NCI-H69 (cell line): ENCODE results near the gene ATP13A3.
A peak's percentile ranks its signal among the peaks of the same experiment; 100 is the strongest.
"Not testable (repeated sequence)": the region's sequence is repeated elsewhere in the genome, so short reads cannot be mapped to it uniquely, and the experiment has no call there.

Experiments
- DNase-seq: peaks from one replicate; lab custom pipeline; 2025; lab: John Stamatoyannopoulos, UW

The ATP13A3 gene

GRCh38 chr3:194486540-194487288, at the start of gene ATP13A3:
ATP13A3 (minus strand) TSS chr3:194487002; CDS start chr3:194462190, 24,812 bp downstream.
- peak; percentile 99 for DNase-seq

DNA sequence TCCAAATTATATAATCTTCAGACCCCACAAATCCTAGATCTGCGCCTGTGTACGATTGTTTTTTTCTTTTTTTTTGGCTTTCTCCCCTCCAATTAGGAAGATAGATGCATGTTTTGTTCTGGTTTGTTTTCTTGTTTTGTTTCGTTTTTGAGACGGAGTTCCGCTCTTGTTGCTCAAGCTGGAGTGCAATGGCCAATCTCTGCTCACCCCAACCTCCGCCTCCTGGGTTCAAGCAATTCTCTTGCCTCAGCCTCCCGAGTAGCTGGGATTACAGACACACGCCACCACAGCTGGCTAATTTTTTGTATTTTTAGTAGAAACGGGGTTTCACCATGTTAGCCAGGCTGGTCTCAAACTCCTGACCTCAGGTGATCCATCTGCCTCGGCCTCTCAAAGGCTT, 48.4 kb upstream of the ATP13A3 start:
- DNase-seq: not testable (repeated sequence)

DNA sequence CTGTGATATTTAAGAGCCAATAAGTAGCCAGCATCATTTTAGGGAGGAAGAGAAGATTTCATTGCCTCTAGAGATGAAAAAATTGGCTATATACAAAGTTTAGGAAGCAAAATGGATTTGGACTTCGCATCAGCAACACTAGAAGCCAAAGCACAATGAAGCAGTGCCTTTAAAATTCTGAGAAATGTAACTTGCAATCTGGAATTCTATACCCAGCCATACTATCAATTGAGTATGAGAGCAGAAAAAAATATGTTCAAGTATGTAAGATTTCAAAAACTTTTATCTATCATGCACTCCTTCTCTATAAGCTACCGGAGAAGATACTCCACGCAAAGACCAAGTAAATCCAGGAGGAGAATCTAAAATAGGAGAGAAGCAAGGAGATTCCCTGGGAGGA, 47.4 kb upstream of the ATP13A3 start:
- DNase-seq: no peak

DNA sequence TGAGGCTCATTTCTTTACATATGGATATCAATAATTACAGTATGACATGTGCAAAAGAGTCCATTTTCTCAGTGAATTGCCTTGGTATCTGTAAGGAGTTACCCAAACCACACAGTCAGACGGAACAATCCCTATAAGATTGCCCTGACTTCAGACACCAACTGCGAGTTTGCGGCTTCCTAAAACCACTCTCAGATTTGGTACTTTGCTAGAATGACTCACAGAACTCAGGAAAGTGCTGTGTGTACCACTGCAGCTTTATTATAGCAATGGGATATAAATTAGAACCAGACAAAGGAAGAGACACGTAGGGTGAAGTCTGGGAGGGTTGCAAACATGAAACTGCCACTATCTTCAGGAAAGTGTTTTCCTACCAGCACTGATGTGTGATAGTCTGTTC, 45.8 kb upstream of the ATP13A3 start:
- no peak for DNase-seq

DNA sequence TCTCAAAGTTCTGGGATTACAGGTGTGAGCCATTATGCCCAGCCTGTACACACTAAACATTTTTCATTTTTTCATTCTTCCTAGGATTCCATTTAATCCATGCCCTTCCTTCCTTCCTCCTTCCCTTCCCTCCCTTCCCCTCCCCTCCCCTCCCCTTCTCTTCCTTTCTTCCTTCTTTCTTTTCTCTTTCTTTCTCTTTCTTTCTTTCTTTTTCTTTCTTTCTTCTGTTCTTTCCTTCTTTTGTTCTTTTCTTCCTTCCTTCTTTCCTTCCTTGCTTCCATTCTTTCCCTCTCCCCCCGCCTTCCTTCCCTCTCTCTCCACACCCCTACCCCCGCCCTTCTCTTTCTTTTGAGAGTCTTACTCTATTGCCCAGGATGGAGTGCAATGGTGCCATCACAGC, 40.9 kb upstream of the ATP13A3 start:
- DNase-seq: no peak

- no peak for DNase-seq
Observed at GRCh38 chr3:194526164-194526563, 39.4 kb upstream of the ATP13A3 start.

DNA sequence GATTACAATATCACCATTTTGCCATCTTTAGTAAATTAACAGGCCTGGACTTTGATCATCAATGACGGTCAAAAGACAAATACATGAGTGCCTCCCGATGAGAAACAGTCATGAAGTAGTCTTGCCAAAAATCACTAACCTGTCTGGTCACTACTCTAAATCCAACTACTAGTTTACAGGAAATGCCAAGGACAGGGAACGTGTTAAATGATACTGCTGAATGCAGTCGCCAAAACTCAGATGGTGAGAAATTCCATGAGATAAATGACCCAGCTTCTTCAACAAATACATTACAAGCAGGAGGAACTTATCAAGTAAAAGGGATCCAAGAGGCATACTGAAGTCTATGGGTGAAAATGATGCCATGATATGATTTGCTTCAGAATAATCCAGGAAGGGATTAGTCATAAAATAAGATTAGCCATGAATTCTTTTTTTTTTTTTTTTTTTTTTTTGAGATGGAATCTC, 35.8 kb upstream of the ATP13A3 start:
- DNase-seq: no peak

DNA sequence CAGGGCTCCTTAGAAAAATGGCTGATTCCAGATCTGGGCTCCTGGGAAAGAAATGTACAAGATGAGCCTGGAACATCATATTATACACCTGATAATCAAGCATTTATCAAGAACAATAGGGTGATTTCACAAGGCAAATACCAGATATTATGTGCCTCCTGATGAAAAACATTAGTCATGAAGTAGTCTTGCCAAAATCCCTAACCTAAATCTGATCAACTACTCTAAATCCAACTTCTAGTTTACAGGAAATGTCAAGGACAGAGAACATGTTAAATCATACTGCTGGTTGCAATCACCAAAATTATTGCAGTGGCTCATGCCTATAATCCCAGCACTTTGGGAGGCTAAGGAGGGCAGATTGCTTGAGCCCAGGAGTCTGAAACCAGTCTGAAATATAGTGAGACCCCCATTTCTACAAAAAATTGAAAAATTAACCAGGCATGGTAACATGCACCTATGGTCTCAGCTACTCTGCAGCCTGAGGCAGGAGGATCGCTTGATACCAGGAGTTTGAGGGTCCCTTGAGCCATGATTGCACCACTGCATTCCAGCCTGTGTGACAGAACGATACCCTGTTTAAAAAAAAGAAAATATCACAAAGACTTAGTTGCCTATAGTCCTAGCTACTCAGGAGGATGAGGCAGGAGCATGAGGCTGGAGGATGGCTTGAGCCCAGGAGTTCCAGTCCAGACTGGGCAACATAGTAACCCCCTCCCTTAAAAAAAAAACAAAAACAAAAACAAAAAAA, 34.9 kb upstream of the ATP13A3 start:
- no peak for DNase-seq

DNA sequence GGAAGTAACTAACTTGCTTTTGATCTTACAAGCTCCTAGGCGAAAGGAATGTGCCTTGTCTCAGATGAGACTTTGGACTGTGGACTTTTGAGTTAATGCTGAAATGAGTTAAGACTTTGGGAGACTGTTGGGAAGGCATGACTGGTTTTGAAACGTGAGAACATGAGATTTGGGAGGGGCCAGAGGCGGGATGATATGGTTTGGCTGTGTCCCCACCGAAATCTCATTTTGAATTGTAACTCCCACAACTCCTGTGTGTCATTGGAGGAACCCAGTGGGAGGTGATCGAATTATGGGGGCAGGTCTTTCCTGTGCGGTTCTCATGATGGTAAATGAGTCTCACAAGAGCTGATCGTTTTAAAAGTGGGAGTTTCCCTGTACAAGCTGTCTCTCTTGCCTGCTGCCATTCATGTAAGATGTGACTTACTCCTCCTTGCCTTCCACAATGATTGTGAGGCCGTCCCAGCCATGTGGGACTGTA, 33.9 kb upstream of the ATP13A3 start:
- not testable (repeated sequence) for DNase-seq

DNA sequence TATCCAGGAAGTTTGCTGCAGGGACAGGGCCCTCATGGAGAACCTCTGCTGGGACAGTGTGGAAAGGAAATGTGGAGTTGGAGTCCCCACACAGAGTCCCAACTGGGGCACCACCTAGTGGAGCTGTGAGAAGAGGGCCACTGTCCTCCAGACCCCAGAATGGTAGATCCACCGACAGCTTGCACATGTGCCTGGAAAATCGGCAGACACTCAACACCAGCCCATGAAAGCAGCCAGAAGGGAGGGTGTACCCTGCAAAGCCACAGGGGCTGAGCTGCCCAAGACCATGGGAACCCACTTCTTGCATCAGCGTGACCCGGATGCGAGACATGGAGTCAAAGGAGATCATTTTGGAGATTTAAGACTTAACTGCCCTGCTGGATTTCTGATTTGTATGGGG, 33.4 kb upstream of the ATP13A3 start:
- peak; percentile 27 for DNase-seq

DNA sequence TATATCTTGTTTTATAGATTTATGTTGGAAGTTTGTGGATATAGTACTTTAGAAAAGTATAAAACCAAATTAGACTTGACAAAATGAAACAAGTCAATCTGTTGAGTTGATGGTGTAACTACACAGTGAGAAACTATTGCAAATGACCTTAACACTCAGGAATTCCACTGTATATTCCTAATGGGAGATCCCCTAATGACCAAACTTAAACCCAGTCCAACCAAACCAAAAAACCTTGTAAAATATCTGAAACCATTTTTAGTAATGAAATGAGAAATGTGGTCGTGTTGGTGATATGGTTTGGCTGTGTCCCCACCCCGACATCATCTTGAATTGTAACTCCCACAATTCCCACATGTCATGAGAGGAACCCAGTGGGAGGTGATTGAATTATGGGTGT, 31.9 kb upstream of the ATP13A3 start:
- DNase-seq: no peak

DNA sequence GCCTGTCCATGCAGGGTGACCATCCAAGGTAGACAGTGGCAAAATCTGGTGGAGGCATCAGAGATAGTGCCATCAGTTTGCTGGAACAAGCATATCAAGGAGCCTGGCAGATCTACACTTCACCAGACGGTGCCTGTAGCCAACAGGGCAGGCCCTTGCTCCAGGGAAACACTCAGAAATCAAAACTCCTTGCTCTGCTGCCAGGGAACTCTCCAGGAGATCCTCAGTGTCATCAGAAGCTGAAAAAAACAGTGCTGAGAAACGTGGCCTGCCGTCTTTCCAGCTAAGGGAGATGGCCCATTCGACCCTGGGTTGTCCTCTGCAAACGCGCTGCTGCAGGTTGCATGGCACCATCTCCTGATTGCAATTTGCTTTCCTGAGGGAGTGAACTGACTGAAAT, 30.5 kb upstream of the ATP13A3 start:
- no peak for DNase-seq

- no peak for DNase-seq
Observed at GRCh38 chr3:194514626-194515025, 27.8 kb upstream of the ATP13A3 start.

DNA sequence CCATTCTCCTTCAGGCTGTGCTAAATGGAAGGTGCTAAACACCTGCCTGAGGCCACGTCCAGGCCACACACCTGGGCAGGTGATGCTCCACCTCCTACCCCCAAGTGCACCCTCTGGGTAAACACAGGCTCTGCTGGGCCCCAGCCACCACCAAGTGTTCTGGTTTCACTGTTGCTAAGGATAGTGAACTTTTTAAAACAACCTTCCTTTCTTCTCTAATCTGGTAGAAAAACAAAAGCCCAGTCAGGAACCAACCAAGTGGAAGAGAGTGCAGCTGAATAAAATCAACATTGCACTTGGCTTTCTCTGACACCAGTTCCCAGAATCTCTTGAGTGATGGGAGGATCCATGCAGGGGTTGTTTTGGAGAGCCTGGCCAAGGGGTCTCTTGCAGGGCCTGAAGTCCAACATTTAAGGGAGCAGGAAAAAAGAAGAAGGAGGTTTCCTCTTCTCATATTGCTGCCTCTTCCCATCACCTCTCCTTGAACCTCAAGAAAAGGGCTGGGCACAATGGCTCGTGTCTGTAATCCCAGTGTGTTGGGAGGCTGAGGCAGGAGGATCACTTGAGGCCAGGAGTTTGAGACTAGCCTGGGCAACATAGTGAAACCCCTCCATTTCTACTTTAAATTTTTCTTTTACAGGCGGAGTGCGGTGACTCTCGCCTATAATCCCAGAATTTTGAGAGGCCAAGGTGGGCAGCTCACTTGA, 26.2 kb upstream of the ATP13A3 start:
- DNase-seq: peak; percentile 90

DNA sequence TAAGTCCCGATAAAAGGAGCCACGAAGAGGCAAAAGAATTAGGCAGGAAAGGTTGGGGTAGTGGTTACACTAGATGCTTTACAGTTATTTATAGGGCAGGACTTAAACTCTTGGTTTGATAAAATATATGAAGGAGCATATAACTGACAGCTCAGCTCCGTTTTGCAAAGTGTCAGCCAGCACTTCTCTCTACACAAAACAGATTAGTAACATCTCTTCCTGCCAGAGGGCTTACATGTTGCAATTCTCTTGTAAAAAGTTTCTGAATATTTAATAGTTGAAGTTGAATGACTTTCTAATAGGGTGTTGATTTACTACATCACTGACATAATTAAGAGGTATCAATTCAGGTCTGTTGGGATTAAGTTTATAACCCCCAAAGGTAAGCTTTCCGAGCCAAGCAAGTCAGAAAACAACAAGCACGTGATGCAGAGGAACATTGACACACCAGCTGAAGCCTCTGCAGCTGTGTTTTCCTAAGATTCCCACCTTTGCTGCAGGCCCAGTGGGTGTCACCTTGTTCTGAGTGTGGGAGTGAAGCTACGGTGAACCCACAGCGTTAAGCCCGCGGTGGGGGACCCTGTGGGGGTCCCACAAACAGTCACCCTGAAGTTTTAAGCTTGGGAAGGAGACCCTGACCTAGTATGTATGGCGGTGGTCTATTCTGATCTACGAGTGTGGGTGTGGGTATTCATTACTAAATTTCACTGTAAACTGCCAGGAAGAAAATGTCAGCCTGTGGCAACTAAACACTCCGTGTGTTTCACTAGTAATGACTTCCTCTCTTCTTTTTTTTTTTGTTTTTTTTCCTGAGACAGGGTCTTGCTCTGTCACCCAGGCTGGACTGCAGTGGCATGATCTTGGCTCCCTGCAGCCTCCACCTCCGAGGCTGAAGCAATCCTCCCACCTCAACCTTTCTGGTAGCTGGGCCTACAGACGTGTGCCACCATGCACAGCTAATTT, 22.0 kb upstream of the ATP13A3 start:
- DNase-seq: peak; percentile 56

DNA sequence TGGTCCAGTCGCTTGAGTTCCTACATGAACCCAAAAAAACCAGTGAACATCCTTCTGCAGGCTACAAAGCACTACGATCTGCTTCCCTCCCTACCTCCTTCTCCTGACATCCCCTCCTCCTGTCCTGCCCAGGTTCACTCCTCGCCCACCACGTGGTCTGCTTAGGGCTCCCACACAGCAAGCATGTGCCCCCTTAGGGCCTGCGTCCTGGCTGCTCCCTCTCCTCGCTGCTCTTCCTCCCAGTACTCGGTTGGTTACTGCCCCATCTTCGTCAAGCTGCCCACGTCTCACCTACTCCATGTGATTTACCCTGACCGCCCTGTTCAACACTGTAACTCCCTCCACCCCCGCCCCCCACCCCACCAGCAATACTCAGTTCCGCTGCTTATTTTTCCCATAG, 20.8 kb upstream of the ATP13A3 start:
- DNase-seq: no peak

DNA sequence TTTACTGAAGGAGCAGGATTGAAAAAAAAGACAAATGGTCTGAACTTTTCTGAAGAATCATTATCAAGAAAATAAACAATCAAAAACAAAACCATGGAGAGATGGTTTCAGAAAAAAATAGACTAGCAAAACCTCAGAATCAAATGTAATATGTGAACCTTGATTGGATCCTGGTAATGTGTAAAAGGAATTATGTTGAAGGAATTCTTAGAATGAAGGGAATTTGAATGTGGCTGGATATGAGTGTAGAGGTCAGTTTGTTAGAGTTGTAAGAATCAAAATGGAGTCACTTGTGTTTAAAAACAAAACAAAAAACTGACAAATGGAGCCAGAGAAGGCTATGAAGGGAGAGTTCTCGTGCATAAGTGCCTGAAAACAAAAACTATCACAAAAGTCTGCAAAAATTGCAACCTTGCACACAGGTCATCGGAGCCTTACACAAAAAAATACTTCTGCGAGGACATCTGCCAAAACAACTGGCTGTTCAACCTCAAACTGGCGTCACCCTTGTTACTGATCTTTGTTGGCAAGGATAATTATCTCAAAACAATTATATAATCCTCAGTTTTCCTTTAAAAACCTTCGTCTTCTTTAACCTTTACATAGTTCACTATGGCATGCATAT, 19.1 kb upstream of the ATP13A3 start:
- DNase-seq: no peak

- DNase-seq: no peak
Observed at GRCh38 chr3:194504861-194505260, 18.1 kb upstream of the ATP13A3 start.

- no peak for DNase-seq
Observed at GRCh38 chr3:194504146-194504545, 17.3 kb upstream of the ATP13A3 start.

DNA sequence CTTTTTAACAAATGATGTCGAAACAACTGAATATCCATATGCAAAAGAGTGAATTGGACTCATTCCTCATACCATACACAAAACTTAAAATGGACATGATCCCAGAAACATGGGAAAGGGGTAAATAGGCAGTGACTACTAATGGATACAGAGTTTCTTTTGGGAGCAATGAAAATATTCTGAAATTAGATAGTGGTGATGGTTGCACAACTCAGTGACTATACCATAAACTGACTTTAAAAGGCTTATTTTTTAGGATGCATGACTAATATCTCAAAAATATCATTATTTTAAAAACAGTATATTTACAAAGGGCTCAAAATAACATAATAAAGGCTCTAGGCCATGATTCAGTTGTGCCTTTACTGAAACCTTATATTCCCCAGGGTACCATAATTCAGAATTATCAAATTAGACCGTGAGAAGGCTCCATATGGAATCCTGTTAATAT, 16.3 kb upstream of the ATP13A3 start:
- peak; percentile 63 for DNase-seq

- DNase-seq: no peak
Observed at GRCh38 chr3:194500198-194500597, 13.4 kb upstream of the ATP13A3 start.
